HG02798 (cell line): Measurements from ENCODE around the gene IRX1.

Experiments used
- ATAC-seq: cut with Tn5 transposase; IDR thresholded peaks from one replicate; pipeline ENCODE4 v1.9.1; 2021; ENCODE audit warnings: mild to moderate bottlenecking; ENCODE audit not compliant: unreplicated experiment, poor library complexity

Gene IRX1

GRCh38 chr5:3595006-3595961 lies at the start of gene IRX1:
IRX1 (plus strand) TSS chr5:3595832; CDS start chr5:3596106, 274 bp downstream.
- no peak for ATAC-seq

DNA sequence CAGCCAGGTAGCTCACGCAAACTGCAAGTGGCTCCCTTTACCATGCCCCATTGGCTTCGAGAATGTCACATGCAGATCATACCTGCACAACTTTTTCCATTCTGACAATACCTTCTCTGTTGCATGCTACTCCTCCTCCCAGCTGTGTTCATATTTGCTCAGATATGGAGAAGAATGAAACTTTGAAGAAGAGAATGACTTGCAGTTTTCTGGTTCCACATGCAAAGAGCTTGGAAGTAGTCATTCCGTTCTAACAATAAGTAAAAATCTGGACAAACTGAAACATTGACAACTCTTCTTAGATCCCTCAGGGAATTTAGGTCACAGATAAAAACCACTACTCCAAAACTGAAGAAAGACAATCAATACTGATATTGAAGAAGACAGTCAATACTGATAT lies 49.6 kb upstream of the IRX1 start:
- no peak for ATAC-seq

DNA sequence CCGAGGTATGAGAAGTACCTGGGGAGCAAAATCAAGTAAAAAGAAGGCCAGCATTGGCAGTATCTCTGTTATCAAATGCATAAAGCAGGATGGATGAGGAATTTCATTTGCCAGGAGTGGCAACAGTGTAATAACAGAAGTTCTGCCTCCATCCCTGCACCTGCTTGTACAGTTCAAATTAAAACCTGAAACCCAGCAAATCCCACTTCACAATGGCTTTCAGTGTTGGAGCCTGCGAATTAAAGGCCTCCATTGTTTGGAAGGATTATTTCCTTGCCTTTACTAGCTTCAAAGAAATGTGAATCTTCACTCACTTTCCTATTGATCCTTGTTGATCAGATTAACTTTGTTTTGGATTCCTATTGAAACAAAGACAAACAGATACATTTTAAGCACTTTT lies 31.5 kb upstream of the IRX1 start:
- ATAC-seq, result no peak

DNA sequence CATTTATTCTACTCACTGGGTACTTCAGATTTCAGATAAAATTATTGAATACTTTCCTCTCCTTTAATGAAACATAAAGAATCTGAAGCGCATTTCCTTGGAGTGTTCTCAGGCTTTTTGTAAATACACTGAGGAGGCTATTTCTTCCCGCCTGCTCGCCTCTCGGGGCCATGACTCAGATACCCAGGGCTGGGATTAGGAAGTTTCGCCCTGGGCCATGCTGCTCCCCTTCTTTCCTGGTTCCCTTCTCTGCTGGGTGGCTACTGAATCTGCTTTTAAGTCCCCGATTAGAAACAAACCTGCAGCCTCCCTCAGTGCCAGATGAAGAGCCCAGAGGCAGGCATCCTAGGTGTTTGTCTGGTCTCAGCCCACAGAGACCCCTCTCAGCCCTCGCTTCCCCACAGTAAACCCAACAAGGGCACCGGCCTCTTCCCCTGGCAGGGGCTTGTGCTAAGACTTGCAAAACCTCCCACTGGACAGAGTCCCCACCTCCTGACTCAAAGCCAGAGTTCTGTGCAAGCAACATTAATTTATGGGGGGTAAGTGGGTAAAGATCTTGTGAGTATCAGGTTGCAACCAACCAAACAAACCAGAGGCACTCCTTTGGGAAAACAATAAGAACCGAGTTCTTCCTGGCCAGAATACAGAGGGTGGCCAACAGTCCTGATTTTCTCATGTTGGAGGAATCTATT lies 30.7 kb upstream of the IRX1 start:
- no peak for ATAC-seq

GRCh38 chr5:3584724-3585531 lies 10.7 kb upstream of the IRX1 start:
- no peak for ATAC-seq

- no peak for ATAC-seq
Observed at GRCh38 chr5:3590161-3590966, 5.3 kb upstream of the IRX1 start.

DNA sequence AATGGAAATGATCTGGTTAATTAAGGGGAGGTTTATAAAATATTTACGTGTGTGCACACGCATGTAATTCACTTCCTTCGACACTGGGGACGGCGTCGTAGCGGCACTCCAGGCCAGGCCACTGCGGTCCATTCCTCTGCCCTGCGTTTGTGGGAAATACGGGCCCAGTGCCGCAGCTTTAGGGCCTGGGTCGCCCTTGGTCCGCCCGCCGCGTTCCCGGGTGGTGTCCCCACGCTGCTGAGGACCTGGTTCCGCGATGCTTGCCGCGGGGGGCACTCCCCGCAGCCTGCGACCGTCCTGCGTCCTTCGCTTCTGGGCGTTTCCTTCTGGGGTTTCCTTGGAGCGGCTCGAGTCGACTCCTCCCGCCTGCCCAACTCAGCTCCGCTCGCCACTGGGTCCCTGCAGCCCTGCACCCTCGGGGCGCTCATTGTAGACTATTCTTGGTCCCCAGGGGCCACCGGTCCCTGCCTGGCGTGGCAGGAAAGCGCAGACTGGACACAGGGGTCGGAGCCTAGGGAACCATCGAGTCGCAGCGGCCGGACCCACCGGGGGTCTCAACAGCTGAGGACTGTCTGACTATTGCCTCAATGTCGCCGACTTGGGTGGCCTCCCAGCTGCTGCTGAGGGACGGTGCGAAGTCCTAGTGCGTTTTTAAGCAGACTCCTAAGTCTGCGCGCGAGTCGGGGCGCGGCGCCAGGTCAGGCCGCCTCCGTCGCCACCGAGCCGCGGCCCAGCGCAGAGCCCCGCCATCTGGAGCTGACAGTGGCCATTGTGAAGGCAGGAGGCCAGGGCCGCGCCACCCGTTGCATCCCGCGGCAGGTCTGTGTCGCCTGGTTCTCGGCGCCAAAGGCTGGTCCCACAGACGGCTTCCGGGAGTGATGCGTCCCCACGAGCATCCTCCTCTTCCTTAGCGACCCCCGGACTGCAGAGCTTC lies 4.4 kb upstream of the IRX1 start:
- ATAC-seq, result no peak

DNA sequence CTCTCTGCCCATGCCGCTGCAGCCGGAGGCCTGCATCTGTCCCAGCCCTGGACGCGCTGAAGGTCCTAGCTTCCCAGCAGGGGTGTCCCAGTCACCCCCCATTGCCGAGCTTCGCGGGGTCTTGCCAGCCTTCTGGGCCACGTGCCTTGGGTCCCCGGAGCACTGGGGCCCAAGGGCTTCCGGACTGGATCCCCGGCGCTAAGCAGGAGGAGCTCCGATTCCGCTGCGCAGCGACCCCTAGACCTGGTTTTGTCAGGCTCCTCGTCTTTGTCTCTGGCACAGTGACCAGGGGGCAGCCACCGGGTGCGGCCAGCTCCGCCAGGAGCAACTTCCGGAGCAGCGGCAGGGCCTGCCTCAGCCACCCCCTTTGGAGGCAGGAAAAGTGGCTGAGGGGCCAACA lies 3.3 kb upstream of the IRX1 start:
- no peak for ATAC-seq

DNA sequence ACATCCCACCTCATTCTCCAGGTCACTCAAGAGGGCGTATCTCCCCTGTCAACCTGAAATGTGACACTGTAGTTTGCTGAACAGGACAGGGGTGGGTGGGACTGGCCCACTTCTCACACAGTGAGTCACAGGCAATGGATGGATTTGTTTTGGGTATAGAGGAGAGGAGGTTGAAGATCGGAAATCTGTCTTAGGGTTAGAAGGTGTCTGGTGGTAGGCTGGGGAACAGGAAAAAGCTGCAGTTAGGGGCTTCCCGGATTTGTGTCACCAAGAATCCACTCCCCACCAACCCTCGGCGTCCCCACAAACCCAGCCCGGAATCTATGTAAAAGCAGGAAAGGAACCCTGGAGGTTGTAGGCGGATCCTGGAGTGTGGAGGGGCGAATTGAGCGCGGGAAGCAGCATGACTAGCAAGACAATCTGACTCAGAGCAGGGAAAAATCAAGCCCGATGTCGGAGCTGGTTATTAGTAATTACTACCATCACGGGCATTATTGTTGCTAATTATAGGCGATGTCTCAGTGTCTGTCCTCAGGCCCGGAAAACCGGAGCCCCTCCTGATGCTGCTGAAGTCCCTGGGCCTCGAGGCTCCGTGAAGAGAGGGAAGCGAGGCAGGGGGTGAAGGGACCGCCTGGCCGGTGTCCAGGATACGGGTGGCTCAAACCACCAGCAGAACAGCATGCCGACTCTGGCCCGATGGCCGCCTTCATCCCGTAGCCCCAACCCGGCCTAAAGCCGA lies 1.7 kb upstream of the IRX1 start:
- ATAC-seq, result no peak

GRCh38 chr5:3594510-3595005 lies 1.1 kb upstream of the IRX1 start:
- no peak for ATAC-seq

DNA sequence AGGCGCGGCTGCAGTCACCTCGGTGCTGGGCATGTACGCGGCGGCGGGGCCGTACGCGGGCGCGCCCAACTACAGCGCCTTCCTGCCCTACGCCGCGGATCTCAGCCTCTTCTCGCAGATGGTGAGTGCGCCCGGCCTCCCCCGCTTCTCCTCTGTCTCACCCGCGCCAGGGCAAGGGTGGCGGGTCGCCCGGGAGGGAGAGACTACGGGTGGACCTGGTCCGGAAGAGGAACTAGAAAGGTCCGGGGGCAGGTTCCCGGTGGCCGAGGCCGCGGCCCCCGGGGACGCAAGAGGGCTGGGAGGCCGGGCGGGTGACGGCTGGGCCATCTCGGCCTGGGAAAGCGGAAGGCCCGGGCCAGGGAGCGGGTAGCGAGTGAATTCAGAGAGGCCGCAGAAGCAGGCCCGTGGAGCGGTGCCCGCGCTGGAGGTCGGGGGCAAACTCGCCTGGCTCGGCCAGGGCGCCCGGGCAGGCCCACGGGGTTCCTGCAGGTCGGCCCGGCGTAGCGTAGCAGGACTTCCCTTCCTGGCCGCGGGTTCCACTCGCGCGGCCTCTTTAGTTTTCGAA lies 711 bp downstream of the IRX1 start:
- no peak for ATAC-seq

DNA sequence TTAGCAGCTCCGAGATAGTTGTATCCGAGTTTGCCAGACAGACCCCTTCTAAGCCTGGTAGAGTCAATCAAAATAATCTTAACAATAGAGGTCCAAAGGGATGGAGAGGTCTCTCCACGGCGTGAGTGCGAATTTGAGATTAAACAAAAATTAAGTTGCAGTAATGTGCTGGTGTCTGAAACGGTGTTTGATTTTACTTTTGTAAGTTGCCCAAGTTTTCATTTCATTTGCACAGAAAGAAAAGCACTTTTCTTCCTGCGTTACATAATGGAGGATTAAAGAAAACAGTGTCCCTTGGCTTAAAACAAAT lies 1.2 kb downstream of the IRX1 start:
- ATAC-seq, result no peak

- ATAC-seq, result no peak
Observed at GRCh38 chr5:3597167-3598007, 1.8 kb downstream of the IRX1 start.

- ATAC-seq, result no peak
Observed at GRCh38 chr5:3598207-3598606, 2.6 kb downstream of the IRX1 start.

DNA sequence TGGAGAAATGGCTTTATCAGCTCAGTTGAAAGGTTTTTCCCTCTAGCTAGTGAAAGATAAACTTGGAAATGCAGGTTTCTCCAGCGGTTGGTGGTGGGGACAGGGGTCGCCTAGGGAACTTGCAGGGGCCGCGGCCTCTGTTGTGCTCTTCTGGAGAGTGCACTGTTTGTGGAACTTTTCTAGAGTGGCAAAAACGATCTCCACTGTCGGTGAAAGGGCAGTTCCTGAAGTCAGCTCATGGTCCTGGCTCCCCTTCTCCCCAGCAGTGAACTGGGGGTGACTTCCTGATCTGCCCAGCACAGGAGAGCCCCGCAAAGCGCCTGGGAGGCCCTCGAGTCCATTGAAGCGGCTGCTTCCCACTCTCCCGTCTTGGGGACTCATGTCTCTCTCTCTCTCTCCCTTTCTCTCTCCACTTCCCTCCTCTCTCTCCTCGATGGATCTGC lies 3.2 kb downstream of the IRX1 start:
- ATAC-seq, result no peak

DNA sequence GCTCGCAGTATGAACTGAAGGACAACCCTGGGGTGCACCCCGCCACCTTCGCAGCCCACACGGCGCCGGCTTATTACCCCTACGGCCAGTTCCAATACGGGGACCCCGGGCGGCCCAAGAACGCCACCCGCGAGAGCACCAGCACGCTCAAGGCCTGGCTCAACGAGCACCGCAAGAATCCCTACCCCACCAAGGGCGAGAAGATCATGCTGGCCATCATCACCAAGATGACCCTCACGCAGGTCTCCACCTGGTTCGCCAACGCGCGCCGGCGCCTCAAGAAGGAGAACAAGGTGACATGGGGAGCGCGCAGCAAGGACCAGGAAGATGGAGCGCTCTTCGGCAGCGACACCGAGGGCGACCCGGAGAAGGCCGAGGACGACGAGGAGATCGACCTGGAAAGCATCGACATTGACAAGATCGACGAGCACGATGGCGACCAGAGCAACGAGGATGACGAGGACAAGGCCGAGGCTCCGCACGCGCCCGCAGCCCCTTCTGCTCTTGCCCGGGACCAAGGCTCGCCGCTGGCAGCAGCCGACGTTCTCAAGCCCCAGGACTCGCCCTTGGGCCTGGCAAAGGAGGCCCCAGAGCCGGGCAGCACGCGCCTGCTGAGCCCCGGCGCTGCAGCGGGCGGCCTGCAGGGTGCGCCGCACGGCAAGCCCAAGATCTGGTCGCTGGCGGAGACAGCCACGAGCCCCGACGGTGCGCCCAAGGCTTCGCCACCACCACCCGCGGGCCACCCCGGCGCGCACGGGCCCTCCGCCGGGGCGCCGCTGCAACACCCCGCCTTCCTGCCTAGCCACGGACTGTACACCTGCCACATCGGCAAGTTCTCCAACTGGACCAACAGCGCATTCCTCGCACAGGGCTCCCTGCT lies 3.8 kb downstream of the IRX1 start:
- no peak for ATAC-seq
